ENCODE results near the gene SPNS3. TPM values are rescaled to one million over a fixed set of nuclear protein-coding genes. Genes with fewer than 3 reads are reported as not detected.

The SPNS3 gene
- total and polyA plus RNA-seq, 7 donors, result 0.09 TPM; not detected in 6

GRCh38 chr17:4505187-4505586 lies 71.4 kb downstream of the SPNS3 start:
- Histone ChIP-seq H3K36me3 (ENCODE audit: insufficient read depth in 1 of 2, low read depth in 1 of 2) (no peaks in the 10 kb centered on the region), H3K9me3 (no peaks in the 10 kb centered on the region), H3K4me1 (peaks cover 9% of the 10 kb centered on the region), H3K4me3 (no peak overlapping the region), H3K27ac (no peak overlapping the region), H3K27me3 (ENCODE audit: insufficient read depth in 3 of 3, low read length in 2 of 3) (peaks cover 0 to 14% (median 11%) of the 10 kb centered on the region in 3 donors)
- no peak for TF ChIP-seq CTCF (IDR thresholded peaks at IDR 0.05)
- 68 to 88% (median 82%) methylated on average over 5 of the region's 5 CpGs for WGBS, 3 donors
- DNase-seq (no peak), ATAC-seq (no peak)
- intact Hi-C loops (cut with DNase I), result no loop called here

GRCh38 chr17:4506175-4506813 lies 72.6 kb downstream of the SPNS3 start:
- Histone ChIP-seq H3K27me3 (ENCODE audit: insufficient read depth in 3 of 3, low read length in 2 of 3) (peaks cover 0 to 11% (median 11%) of the 10 kb centered on the region in 3 donors), H3K4me3 (no peak overlapping the region), H3K4me1 (peaks cover 7% of the 10 kb centered on the region), H3K36me3 (ENCODE audit: insufficient read depth in 1 of 2, low read depth in 1 of 2) (no peaks in the 10 kb centered on the region), H3K27ac (no peak overlapping the region), H3K9me3 (no peaks in the 10 kb centered on the region)
- intact Hi-C loops (cut with DNase I), result no loop called here
- DNase-seq (no peak), ATAC-seq (no peak)
- WGBS, 3 donors, result 57 to 66% (median 61%) methylated on average over 13 of the region's 13 CpGs
- TF ChIP-seq CTCF (IDR thresholded peaks at IDR 0.05), result no peak

GRCh38 chr17:4506892-4507291 lies 73.2 kb downstream of the SPNS3 start:
- Histone ChIP-seq H3K36me3 (ENCODE audit: insufficient read depth in 1 of 2, low read depth in 1 of 2) (no peaks in the 10 kb centered on the region), H3K9me3 (no peaks in the 10 kb centered on the region), H3K4me1 (peaks cover 7% of the 10 kb centered on the region), H3K27ac (no peak overlapping the region), H3K4me3 (no peak overlapping the region), H3K27me3 (ENCODE audit: insufficient read depth in 3 of 3, low read length in 2 of 3) (peaks cover 0 to 11% (median 7%) of the 10 kb centered on the region in 3 donors)
- DNase-seq (no peak), ATAC-seq (peak; percentile 26 to 80 (median 70))
- TF ChIP-seq CTCF (IDR thresholded peaks at IDR 0.05), result no peak
- intact Hi-C loops (cut with DNase I), result no loop called here
- WGBS, 3 donors, result 29 to 47% (median 36%) methylated on average over 8 of the region's 8 CpGs

- H3K9me3 ChIP-seq, result no peaks in the 10 kb centered on the region
- no peak for DNase-seq
- intact Hi-C loops (cut with DNase I), result no loop called here
- WGBS, 3 donors, result 64 to 79% (median 72%) methylated on average over 8 of the region's 8 CpGs
- no peak overlapping the region for H3K27ac ChIP-seq
- H3K4me3 ChIP-seq, result no peak overlapping the region
- no peaks in the 10 kb centered on the region for H3K36me3 ChIP-seq (ENCODE audit: insufficient read depth in 1 of 2, low read depth in 1 of 2)
- TF ChIP-seq CTCF (IDR thresholded peaks at IDR 0.05), result no peak
- H3K4me1 ChIP-seq, result peaks cover 7% of the 10 kb centered on the region
- ATAC-seq, result no peak
- H3K27me3 ChIP-seq (ENCODE audit: insufficient read depth in 3 of 3, low read length in 2 of 3), result peaks cover 0 to 7% (median 7%) of the 10 kb centered on the region in 3 donors
Observed at GRCh38 chr17:4507361-4508111, 73.8 kb downstream of the SPNS3 start.

All from psoas muscle (tissue), 8 donors.